ENCODE results near the gene ATL3.
"Not testable (repeated sequence)": the region's sequence is repeated elsewhere in the genome, so short reads cannot be mapped to it uniquely, and the experiment has no call there.

Gene ATL3

DNA sequence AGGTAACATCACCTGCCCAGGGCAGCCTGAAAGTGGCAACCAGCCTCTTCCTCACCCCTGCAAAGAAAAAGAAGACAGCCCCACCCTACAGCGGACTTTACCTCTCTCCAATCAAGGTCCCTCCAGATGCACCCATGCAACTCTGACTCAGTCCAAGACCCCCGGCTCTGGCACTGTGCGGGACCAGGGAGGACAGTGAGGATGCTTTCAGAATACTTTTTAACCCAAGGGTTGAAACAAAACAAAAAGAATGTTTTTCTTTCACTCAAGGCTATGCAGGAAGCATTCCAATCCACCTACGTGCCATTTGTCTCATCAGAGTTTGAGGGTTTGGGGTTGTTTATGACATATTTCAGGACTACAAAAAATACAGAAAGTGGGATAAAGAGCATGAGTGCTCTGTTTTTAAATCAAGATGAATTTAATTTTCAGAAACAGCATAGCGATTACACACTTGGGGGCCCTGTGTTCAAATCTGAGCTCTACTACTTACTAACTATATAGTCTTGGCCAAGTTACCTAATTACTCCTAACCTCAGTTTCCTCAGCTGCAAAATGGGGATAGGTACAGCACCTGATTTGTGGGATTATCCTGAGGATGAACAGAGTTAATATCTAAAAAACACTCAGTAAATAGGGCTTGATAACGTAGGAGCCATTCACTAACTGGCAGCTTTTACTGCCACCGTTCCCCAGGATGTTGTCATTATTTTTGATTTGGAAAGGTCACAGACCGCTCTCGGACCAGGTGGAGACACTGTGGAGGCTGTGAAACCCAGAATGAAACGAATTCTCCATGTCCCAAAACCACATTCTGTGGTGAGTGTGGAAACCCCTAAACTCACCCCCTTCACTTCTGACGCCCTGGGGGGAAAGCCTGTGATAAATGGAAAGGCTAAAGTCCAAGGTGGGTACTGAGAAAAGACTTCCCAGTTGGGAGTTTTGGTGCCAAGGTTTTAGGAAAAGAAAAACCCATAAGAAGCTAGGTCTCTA, 62.5 kb downstream of the ATL3 start:
- H3K4me3 ChIP-seq (ENCODE audit: low read depth, low read length) = no peak overlapping the region
- TF ChIP-seq, protein P1, sequence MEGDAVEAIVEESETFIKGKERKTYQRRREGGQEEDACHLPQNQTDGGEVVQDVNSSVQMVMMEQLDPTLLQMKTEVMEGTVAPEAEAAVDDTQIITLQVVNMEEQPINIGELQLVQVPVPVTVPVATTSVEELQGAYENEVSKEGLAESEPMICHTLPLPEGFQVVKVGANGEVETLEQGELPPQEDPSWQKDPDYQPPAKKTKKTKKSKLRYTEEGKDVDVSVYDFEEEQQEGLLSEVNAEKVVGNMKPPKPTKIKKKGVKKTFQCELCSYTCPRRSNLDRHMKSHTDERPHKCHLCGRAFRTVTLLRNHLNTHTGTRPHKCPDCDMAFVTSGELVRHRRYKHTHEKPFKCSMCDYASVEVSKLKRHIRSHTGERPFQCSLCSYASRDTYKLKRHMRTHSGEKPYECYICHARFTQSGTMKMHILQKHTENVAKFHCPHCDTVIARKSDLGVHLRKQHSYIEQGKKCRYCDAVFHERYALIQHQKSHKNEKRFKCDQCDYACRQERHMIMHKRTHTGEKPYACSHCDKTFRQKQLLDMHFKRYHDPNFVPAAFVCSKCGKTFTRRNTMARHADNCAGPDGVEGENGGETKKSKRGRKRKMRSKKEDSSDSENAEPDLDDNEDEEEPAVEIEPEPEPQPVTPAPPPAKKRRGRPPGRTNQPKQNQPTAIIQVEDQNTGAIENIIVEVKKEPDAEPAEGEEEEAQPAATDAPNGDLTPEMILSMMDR (IDR thresholded peaks at IDR 0.05; ENCODE audit: insufficient read depth, low read depth, low read length, missing control alignments) = no peak
- DNase-seq (ENCODE audit: low read depth) = peak; percentile 22

GRCh38 chr11:63603180-63603518, 68.0 kb downstream of the ATL3 start:
- H3K4me3 ChIP-seq (ENCODE audit: low read depth, low read length) = no peak overlapping the region
- TF ChIP-seq, protein P1 (IDR thresholded peaks at IDR 0.05; ENCODE audit: insufficient read depth, low read depth, low read length, missing control alignments) = no peak
- DNase-seq (ENCODE audit: low read depth) = no peak

- not testable (repeated sequence) for H3K4me3 ChIP-seq (ENCODE audit: low read depth, low read length); DNase-seq (ENCODE audit: low read depth)
Measured at GRCh38 chr11:63602290-63603179, 68.6 kb downstream of the ATL3 start.

DNA sequence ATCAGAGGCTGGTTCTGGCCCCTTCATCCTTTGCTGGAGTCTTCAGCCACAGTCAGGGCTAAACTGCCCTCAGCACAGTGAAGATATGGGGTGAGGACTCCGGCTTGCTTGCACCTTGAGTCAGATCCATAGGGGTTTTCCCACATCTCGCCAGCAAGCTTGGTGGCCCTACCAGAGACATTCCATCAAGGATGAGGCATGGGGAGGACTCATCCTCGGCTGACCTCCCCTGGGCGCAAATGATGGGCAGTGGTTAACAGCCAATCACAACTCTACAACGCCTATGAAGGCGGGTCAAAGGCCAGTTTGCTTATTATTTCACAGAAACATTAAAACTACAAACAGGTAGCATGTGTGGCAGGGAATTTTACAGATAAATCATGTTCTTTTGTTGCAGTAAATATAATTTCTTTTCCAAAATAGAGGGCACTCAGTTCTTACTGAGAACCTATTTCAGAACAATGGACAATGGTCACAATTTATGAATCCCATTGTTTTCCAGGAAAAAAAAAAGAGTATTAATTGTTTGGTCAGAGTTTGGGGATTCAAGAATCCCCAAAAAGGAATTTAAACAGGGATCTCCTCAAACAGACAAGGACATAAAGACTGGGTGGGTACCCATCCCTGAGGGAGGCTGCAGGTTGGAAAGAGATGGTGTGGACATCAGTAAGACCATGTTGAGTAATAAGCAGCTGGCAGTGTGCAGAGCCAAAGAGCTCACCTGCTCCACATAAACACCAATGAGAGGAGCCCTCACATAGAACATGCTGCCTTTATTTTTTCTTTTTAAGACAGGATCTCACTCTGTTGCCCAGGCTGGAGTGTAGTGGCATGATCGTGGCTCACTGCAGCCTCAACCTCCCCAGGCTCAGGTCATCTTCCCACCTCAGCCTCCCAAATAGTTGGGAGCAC, 71.7 kb downstream of the ATL3 start:
- H3K4me3 ChIP-seq (ENCODE audit: low read depth, low read length) = no peak overlapping the region
- TF ChIP-seq, protein P1 (IDR thresholded peaks at IDR 0.05; ENCODE audit: insufficient read depth, low read depth, low read length, missing control alignments) = no peak
- DNase-seq (ENCODE audit: low read depth) = no peak

DNA sequence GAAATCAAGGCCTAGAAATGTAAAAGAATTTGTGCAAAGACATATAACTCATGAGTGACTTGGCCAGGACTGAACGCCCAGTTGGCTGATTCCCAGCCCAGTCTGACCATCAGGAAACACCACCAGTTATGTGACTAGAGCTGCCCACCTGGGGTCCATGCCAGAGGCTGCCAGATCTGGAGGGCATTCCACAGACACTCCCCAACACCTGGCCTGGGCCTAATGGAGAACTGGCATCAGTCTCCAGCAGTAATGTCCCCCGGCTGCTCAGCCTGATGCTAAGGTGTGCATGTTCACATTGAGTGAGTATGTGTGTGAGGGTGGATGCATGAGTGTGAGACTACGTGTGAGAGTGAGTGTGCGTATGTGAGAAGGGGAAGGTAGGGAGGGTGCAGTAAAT, 72.6 kb downstream of the ATL3 start:
- TF ChIP-seq, protein P1 (IDR thresholded peaks at IDR 0.05; ENCODE audit: insufficient read depth, low read depth, low read length, missing control alignments) = no peak
- no peak overlapping the region for H3K4me3 ChIP-seq (ENCODE audit: low read depth, low read length)
- DNase-seq (ENCODE audit: low read depth) = no peak

- no peak for DNase-seq (ENCODE audit: low read depth)
- TF ChIP-seq, protein P1 (IDR thresholded peaks at IDR 0.05; ENCODE audit: insufficient read depth, low read depth, low read length, missing control alignments) = no peak
- no peak overlapping the region for H3K4me3 ChIP-seq (ENCODE audit: low read depth, low read length)
Measured at GRCh38 chr11:63595296-63595695, 75.9 kb downstream of the ATL3 start.
